GM21737 (cell line): ENCODE data around the gene COTL1.
"Not testable (repeated sequence)": the region's sequence is repeated elsewhere in the genome, so short reads cannot be mapped to it uniquely, and the experiment has no call there.

ENCODE experiments used
- ATAC-seq: cut with Tn5 transposase; IDR thresholded peaks from one replicate; pipeline ENCODE4 v1.9.1; 2021; ENCODE audit warnings: mild to moderate bottlenecking, moderate library complexity; ENCODE audit not compliant: unreplicated experiment

Gene COTL1

GRCh38 chr16:84574191-84574590, 43.7 kb downstream of the COTL1 start:
- no peak for ATAC-seq

- no peak for ATAC-seq
Observed at GRCh38 chr16:84572096-84572495, 45.8 kb downstream of the COTL1 start.

- no peak for ATAC-seq
Observed at GRCh38 chr16:84571506-84571905, 46.4 kb downstream of the COTL1 start.

- ATAC-seq = no peak
Observed at GRCh38 chr16:84570739-84571403, 47.0 kb downstream of the COTL1 start.

GRCh38 chr16:84569382-84569987, 48.4 kb downstream of the COTL1 start:
- ATAC-seq = no peak

GRCh38 chr16:84568066-84568465, 49.8 kb downstream of the COTL1 start:
- no peak for ATAC-seq

- no peak for ATAC-seq
Observed at GRCh38 chr16:84567286-84567962, 50.5 kb downstream of the COTL1 start.

- no peak for ATAC-seq
Observed at GRCh38 chr16:84566545-84567257, 51.2 kb downstream of the COTL1 start.

GRCh38 chr16:84565669-84566495, 52.0 kb downstream of the COTL1 start:
- ATAC-seq = no peak

- ATAC-seq = no peak
Observed at GRCh38 chr16:84563786-84564420, 54.0 kb downstream of the COTL1 start.

GRCh38 chr16:84563064-84563715, 54.7 kb downstream of the COTL1 start:
- ATAC-seq = no peak

GRCh38 chr16:84562174-84562815, 55.6 kb downstream of the COTL1 start:
- ATAC-seq = peak; percentile 50

GRCh38 chr16:84561291-84561690, 56.6 kb downstream of the COTL1 start:
- no peak for ATAC-seq

- ATAC-seq = no peak
Observed at GRCh38 chr16:84560269-84560668, 57.6 kb downstream of the COTL1 start.

- no peak for ATAC-seq
Observed at GRCh38 chr16:84559311-84559932, 58.5 kb downstream of the COTL1 start.

- not testable (repeated sequence) for ATAC-seq
Observed at GRCh38 chr16:84558850-84559249, 59.0 kb downstream of the COTL1 start.

GRCh38 chr16:84557504-84557903, 60.4 kb downstream of the COTL1 start:
- ATAC-seq = no peak

GRCh38 chr16:84557059-84557458, 60.8 kb downstream of the COTL1 start:
- ATAC-seq = no peak
